Adrenal gland (tissue), 12 donors: ENCODE results near the gene PDS5A. TPM values are rescaled to one million over a fixed set of nuclear protein-coding genes. Genes with fewer than 3 reads are reported as not detected.

Source experiments
- DNase-seq, 7 donors: peaks; one replicate each; pipeline ENCODE4 v3.0.0-alpha.2; 2019 to 2020
- H3K27ac ChIP-seq, 5 donors: fragments of 200-600 bp; sonication (generic) in 4 of 5; 1 replicate in 3 of 5; 2 replicates in 2 of 5; pipeline versions ENCODE4 v1.5.1 to v1.8.0; 2016 to 2020; ENCODE audit warnings: mild to moderate bottlenecking in 1 of 5
- H3K27me3 ChIP-seq: fragments of 200-600 bp; 2 replicates; pipeline ENCODE4 v1.8.0; 2021
- H3K36me3 ChIP-seq, 2 donors: fragments of 200-600 bp; replicated peaks in 1 of 2; 1 replicate in 1 of 2; 2 replicates in 1 of 2; pipeline versions ENCODE4 v1.5.1 to v1.8.0; 2018 to 2022
- H3K4me1 ChIP-seq, 2 donors: fragments of 200-600 bp; replicated peaks in 1 of 2; 1 replicate in 1 of 2; 2 replicates in 1 of 2; pipeline versions ENCODE4 v1.5.1 to v1.8.0; 2018 to 2021
- H3K4me3 ChIP-seq, 4 donors: fragments of 200-600 bp; sonication (generic) in 3 of 4; one replicate each; pipeline ENCODE4 v1.5.1; 2016 to 2018
- H3K9me3 ChIP-seq, 3 donors: fragments of 200-600 bp; sonication (generic) in 1 of 3; replicated peaks in 1 of 3; 1 replicate in 2 of 3; 2 replicates in 1 of 3; pipeline versions ENCODE4 v1.5.1 to v1.8.0; 2016 to 2021
- CTCF ChIP-seq, 6 experiments: fragments of 450-650 bp in 4 of 6; fragments of 200-600 bp in 2 of 6; sonication (generic) in 1 of 6; IDR thresholded peaks; 1 replicate in 5 of 6; 2 replicates in 1 of 6; pipeline versions ENCODE4 v1.5.1 to v1.8.0; 2016 to 2021; ENCODE audit warnings: antibody characterized with exemption in 6 of 6, mild to moderate bottlenecking in 2 of 6, moderate library complexity in 1 of 6
- POLR2A ChIP-seq, 2 donors: fragments of 450-650 bp; IDR thresholded peaks; one replicate each; pipeline ENCODE4 v1.6.1; 2017; ENCODE audit warnings: antibody characterized with exemption in 2 of 2, mild to moderate bottlenecking in 2 of 2, moderate library complexity in 1 of 2
- WGBS, 4 donors: extraction: QIAGEN DNeasy Blood & Tissue Kit in 2 of 4; methylation state at CpG; one replicate each; pipeline versions ENCODE4 v1.1.5 to v1.1.7; 2013 to 2017; 5-methylcytosine and 5-hydroxymethylcytosine counted together
- intact Hi-C, 2 donors: fragments of 100-400 bp; cut with DNase I; formaldehyde crosslinking; loops; one replicate each; pipeline versions ENCODE4 v1.14.1 to v1.15.0; 2022 to 2023
- polyA plus RNA-seq, 3 donors: library from polyadenylated mRNA; stranded (reverse); fragments of 200-250 nt in 2 of 3; fragments of 350-450 nt in 1 of 3; fragmentation: Illumina TruSeq in 1 of 3; extraction: RNeasy Lipid Tissue Mini Kit (QIAGEN cat#74804) in 1 of 3; gene quantifications; one replicate each; pipeline ENCODE4 v1.2.3, GENCODE V29; 2013 to 2014
- total RNA-seq, 9 donors: library from RNA; depleted of rRNA in 4 of 9; stranded (reverse); fragments of >200 nt in 4 of 9; fragments of 120-200 nt in 1 of 9; fragmentation: NEBNext Ultra II Directional in 1 of 9; extraction: Animal tissue kit (Norgen Biotek cat#: 25700) in 1 of 9; gene quantifications; one replicate each; pipeline versions ENCODE4 v1.1.0 to v1.2.4, GENCODE V29; 2013 to 2023
- donor health status: healthy with polysubstance abuse.
- donor health status: Bipolar disorder and iron deficiency.
- donor health status: DM: yes; HTN: yes; CAD: no.
- donor health status: DM: no; HTN: no; CAD: no.
- donor health status: DM: no; HTN: no; CAD: no.
- donor health status: DM: yes; HTN: yes; CAD: no.

The PDS5A gene
- total and polyA plus RNA-seq, 12 donors, result 16.2 to 63.2 (median 45.5) TPM

DNA sequence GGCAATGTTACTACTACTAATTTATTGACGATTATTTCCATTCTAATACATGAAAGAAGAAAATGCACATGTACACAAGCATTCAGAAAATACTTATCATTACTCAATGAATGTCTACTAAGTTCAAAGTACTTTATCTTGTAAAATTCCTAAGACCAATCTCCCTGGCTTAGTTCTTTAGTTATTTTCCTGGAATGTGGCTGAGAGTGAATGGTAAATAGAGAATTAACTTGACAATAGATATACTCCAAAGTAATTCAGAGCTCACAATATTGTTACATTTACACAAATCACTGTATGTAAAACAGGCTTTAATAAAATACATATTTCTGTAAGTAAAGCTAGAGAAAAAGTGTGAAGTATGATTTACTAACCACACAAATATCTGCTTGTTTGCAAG, 79.7 kb downstream of the PDS5A start:
- TF ChIP-seq POLR2A (IDR thresholded peaks at IDR 0.05) (no peak), CTCF (IDR thresholded peaks at IDR 0.05) (no peak)
- no peak for DNase-seq
- WGBS, 4 donors, result 91 to 98% (median 92%) methylated on average over 1 of the region's 1 CpG

DNA sequence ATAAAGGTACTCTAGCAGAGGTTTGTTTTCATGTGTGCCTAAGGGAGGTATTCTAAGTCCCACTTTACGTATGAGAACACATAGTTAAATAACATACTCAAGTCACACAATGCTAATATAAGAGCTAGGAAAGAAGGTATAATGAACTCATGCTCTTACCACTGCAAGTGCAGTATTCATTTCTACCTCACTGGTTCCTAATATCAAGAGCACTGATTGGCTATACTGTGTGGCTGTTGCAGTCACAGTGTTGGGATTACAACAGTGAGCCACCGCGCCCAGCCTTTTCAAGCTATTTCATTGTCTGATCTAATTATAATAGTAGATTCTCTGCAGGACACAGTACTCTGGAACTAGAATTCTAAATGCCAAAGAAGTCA, 84.0 kb downstream of the PDS5A start:
- Histone ChIP-seq H3K9me3 (no peaks in the 10 kb centered on the region), H3K4me1 (no peaks in the 10 kb centered on the region), H3K27me3 (no peaks in the 10 kb centered on the region), H3K27ac (no peak overlapping the region), H3K36me3 (peaks cover 0 to 50% of the 10 kb centered on the region in 2 donors), H3K4me3 (no peak overlapping the region)
- no peak for TF ChIP-seq POLR2A (IDR thresholded peaks at IDR 0.05)
- 94 to 100% (median 98%) methylated on average over 3 of the region's 3 CpGs for WGBS, 4 donors
- intact Hi-C loops, result no loop called here
- DNase-seq, result no peak

More for the DNA sequence above, 79.7 kb downstream of the PDS5A start:
- intact Hi-C loops, result no loop called here
- Histone ChIP-seq H3K4me1 (no peaks in the 10 kb centered on the region), H3K36me3 (peaks cover 0 to 67% of the 10 kb centered on the region in 2 donors), H3K27ac (no peak overlapping the region), H3K4me3 (no peak overlapping the region), H3K27me3 (no peaks in the 10 kb centered on the region), H3K9me3 (no peaks in the 10 kb centered on the region)

GRCh38 chr4:39892988-39893692, 84.6 kb downstream of the PDS5A start:
- Histone ChIP-seq H3K27ac (no peak overlapping the region), H3K36me3 (peaks cover 0 to 45% of the 10 kb centered on the region in 2 donors), H3K4me1 (no peaks in the 10 kb centered on the region), H3K9me3 (no peaks in the 10 kb centered on the region), H3K4me3 (no peak overlapping the region), H3K27me3 (no peaks in the 10 kb centered on the region)
- intact Hi-C loops, result no loop called here
- no peak for DNase-seq
- WGBS, 4 donors, result 90 to 92% (median 91%) methylated on average over 5 of the region's 5 CpGs
- no peak for TF ChIP-seq CTCF (IDR thresholded peaks at IDR 0.05)
- TF ChIP-seq POLR2A (IDR thresholded peaks at IDR 0.05), result no peak

DNA sequence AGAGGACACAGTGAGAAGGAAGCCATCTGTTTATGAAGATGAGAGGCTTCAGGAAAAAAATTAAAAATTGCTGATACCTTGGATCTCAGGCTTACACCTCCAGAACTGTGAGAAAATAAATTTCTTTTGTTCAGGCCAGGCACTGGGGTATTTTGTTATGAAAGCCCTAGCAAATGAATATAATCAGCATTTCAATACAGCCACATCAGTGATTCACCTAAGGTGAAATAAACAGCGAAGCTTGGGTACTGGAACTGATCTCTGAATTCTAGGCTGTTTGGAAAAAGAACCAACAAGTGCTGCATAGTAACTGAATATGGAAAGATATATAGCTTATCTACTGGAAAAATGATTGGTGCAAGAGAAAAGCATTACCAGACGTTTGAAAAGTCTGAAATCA, 88.5 kb downstream of the PDS5A start:
- H3K9me3 ChIP-seq, result no peaks in the 10 kb centered on the region
- H3K4me1 ChIP-seq, result no peaks in the 10 kb centered on the region
- no peak for TF ChIP-seq CTCF (IDR thresholded peaks at IDR 0.05)
- no peak for TF ChIP-seq POLR2A (IDR thresholded peaks at IDR 0.05)
- intact Hi-C loops, result no loop called here
- 80 to 87% (median 82%) methylated on average over 2 of the region's 2 CpGs for WGBS, 4 donors
- no peaks in the 10 kb centered on the region for H3K27me3 ChIP-seq
- no peak overlapping the region for H3K4me3 ChIP-seq
- DNase-seq, result no peak
- H3K36me3 ChIP-seq, result peaks cover 0 to 15% of the 10 kb centered on the region in 2 donors
- no peak overlapping the region for H3K27ac ChIP-seq

- no peaks in the 10 kb centered on the region for H3K27me3 ChIP-seq
- H3K36me3 ChIP-seq, result peaks cover 0 to 15% of the 10 kb centered on the region in 2 donors
- H3K4me3 ChIP-seq, result no peak overlapping the region
- TF ChIP-seq POLR2A (IDR thresholded peaks at IDR 0.05), result no peak
- TF ChIP-seq CTCF (IDR thresholded peaks at IDR 0.05), result no peak
- H3K27ac ChIP-seq, result no peak overlapping the region
- no peaks in the 10 kb centered on the region for H3K9me3 ChIP-seq
- 95 to 97% (median 95%) methylated on average over 5 of the region's 5 CpGs for WGBS, 4 donors
- H3K4me1 ChIP-seq, result no peaks in the 10 kb centered on the region
- no peak for DNase-seq
- intact Hi-C loops, result no loop called here
Observed at GRCh38 chr4:39888541-39888940, 89.2 kb downstream of the PDS5A start.
